Measurements from ENCODE around the gene TTYH3.

TTYH3 gene

DNA sequence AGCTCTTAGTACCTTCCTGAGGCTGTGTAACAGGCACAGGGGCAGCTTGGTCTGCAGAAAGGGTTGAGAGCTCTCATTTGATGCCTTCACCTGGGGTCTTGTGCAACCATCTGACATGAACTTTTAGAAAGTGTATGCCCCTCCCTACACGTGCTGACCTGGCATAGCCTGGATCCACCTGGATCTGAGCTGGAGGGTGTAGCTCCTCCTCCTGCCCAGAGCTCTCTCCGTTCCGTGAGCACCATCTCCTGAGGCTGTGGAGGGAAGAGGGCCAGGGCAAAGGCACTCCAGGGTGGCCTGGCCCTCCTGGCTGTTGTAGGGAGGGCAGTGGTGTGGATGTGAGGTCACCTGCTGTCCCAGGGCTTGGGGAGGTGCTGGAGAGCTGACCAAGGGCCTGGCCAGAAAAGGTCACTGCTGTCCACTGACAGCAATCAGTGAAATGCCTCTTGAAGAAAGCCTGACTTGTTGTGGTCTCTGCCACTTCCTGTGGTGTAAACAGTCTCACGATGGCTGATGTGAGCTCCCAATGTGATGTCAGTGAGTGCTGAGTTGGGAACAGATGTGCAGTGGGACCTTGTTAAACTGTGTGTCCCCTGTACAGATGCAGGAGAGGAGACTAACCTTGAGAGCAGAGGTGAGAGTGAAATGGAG, 79.2 kb downstream of the TTYH3 start:
- DNase-seq: no peak

DNA sequence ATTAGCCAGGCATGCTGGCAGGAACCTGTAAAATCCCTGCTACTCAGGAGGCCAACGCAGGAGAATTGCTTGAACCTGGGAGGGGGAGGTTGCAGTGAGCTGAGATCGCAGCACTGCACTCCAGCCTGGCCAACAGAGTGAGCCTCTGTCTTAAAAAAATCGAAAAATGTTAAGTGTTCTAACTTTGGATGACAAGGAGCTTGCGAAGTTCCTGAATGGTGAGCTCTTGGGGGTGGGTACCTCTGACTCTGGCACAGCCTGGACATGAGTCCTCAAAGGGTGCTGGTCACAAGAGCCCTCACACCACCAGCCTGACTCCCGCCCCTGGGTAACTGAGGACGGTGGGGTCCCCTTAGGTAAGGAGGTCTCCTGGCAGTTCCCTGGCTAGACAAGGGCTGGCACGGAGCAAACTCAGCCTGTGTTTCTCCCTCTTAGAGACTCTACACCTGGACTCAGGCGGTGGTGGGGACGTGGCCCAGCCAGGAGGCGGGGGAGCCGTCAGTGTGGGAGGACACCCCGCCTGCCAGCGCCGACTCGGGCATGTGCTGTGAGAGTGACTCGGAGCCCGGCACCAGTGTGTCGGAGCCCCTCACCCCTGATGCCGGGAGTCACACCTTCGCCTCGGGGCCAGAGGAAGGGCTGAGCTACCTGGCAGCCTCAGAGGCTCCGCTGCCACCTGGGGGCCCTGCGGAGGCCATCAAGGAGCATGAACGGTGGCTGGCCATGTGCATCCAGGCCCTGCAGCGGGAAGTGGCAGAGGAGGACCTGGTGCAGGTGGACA, 80.3 kb downstream of the TTYH3 start:
- DNase-seq: no peak

DNA sequence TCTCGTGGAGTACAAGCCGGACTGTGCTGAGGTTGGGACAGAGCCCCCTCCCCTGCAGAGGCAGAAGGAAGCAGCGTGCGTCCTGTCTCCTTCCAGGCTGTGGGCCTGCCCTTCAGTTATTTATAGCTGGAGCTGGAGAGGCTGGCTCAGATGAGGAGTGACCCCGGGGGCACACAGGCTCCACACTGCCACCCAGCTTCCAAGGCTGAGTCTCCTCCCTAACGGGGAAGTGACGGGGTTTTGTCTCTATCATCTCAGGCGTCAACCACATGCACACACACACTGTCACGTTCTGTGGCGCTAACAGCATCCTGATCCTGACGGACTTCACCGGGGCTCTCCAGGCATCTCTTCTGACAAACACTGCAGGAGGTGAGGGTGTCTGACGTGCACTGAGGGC, 81.6 kb downstream of the TTYH3 start:
- DNase-seq: no peak

DNA sequence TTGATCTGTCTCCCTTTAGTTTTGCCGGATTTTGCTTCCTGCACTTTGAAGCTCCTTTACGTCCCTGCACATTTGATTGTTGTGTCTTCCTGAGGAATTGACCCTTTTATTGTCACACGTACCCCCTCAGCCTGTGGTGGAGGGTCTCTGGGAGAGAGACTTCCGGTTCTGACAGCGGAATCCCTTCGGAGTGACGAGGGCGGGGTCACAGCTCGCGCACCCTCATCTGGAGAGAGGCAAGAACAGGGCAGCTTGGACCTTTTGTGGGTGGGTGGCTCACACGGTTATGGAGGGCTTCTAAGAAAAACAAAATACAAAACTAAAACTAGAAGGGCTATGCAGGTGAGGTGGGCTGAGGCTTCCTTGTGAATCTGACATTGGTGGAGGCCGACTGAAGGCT, 82.2 kb downstream of the TTYH3 start:
- no peak for DNase-seq

Data from NCI-H510A (cell line).